Left lung (tissue), 10 donors: ENCODE results near the gene IMPDH1. TPM values are rescaled to one million over a fixed set of nuclear protein-coding genes. Genes with fewer than 3 reads are reported as not detected.

ENCODE experiments used
- ATAC-seq: fragments of 200-7000 bp; cut with Tn5 transposase; one replicate; pipeline ENCODE4 v1.9.1; 2020; ENCODE audit warnings: moderate library complexity
- DNase-seq, 4 donors: peaks; one replicate each; pipeline ENCODE4 v3.0.0-alpha.2; 2013 to 2020
- H3K27ac ChIP-seq, 2 donors: fragments of 200-600 bp; sonication (generic) in 1 of 2; one replicate each; pipeline versions ENCODE4 v1.5.0 to v1.8.0; 2020 to 2021
- H3K27me3 ChIP-seq, 2 donors: fragments of 200-600 bp; sonication (generic) in 1 of 2; one replicate each; pipeline versions ENCODE4 v1.5.0 to v1.8.0; 2020 to 2021
- H3K36me3 ChIP-seq, 2 donors: fragments of 200-600 bp; sonication (generic) in 1 of 2; one replicate each; pipeline versions ENCODE4 v1.5.0 to v1.8.0; 2020 to 2021
- H3K4me1 ChIP-seq, 2 donors: fragments of 200-600 bp; one replicate each; pipeline ENCODE4 v1.8.0; 2021
- H3K4me3 ChIP-seq, 2 donors: fragments of 200-600 bp; sonication (generic) in 1 of 2; one replicate each; pipeline versions ENCODE4 v1.5.0 to v1.8.0; 2020 to 2021; ENCODE audit warnings: mild to moderate bottlenecking in 1 of 2
- H3K9me3 ChIP-seq, 2 donors: fragments of 200-600 bp; sonication (generic) in 1 of 2; one replicate each; pipeline versions ENCODE4 v1.5.0 to v1.8.0; 2020 to 2021
- CTCF ChIP-seq, 2 donors: fragments of 200-600 bp; sonication (generic) in 1 of 2; IDR thresholded peaks; one replicate each; pipeline versions ENCODE4 v1.5.0 to v1.8.0; 2021; ENCODE audit warnings: antibody characterized with exemption in 2 of 2
- intact Hi-C, 2 donors: fragments of 100-400 bp; cut with DNase I; formaldehyde crosslinking; loops; one replicate each; pipeline versions ENCODE4 v1.11.2 to v1.14.2; 2022
- polyA plus RNA-seq, 6 donors: library from polyadenylated mRNA; unstranded; fragments of 120-200 nt; gene quantifications; one replicate each; pipeline ENCODE4 v1.2.1, GENCODE V29; 2013; ENCODE audit not compliant: insufficient read length in 6 of 6
- total RNA-seq, 2 donors: library from RNA; stranded (reverse); fragmentation: NEBNext Ultra II Directional; extraction: Animal tissue kit (Norgen Biotek cat#: 25700); gene quantifications; one replicate each; pipeline ENCODE4 v1.2.1, GENCODE V29; 2021
- donor health status: DM: no; HTN: yes; CAD: no.
- donor health status: DM: no; HTN: no; CAD: no.

Gene IMPDH1
- total and polyA plus RNA-seq, 8 donors, result 32.4 to 106 (median 38.2) TPM

DNA sequence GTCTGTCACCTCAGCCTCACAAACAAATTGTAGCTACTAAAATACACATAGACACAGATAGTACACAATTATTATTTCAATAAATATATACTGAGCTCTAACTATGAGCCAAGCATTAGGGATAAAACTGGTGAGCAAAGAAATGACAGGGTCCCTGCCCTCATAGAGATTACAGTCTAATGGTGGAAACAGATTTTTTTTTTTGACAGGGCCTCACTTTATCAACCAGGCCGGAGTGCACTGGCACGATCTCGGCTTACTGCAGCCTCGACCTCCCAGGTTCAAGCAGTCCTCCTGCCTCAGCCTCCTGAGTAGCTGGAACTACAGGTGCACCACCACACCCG is 65.4 kb downstream of the IMPDH1 start:
- no peaks in the 10 kb centered on the region for H3K9me3 ChIP-seq
- no peak overlapping the region for H3K4me3 ChIP-seq
- peaks cover 0 to 6% of the 10 kb centered on the region in 2 donors for H3K27me3 ChIP-seq
- DNase-seq, result no peak
- TF ChIP-seq CTCF (IDR thresholded peaks at IDR 0.05), result no peak
- no peak for ATAC-seq
- H3K4me1 ChIP-seq, result peaks cover 13 to 30% of the 10 kb centered on the region in 2 donors
- H3K36me3 ChIP-seq, result peaks cover 0 to 7% of the 10 kb centered on the region in 2 donors
- intact Hi-C loops, result no loop called here
- H3K27ac ChIP-seq, result no peak overlapping the region

GRCh38 chr7:128343554-128344430 is 66.0 kb downstream of the IMPDH1 start, which contains the start of gene RBM28:
Gene RBM28 (minus strand): TSS chr7:128343908. CDS start chr7:128343793, 115 bp downstream.
- H3K27ac ChIP-seq, result peak within 1 kb of the TSS; percentile 69 to 87
- peaks cover 0 to 13% of the 10 kb centered on the region in 2 donors for H3K36me3 ChIP-seq
- no peaks in the 10 kb centered on the region for H3K9me3 ChIP-seq
- intact Hi-C loops, result no loop called here
- peaks cover 0 to under 1% of the 10 kb centered on the region in 2 donors for H3K27me3 ChIP-seq
- H3K4me3 ChIP-seq, result peak within 1 kb of the TSS; percentile 71 to 83
- peak; percentile 85 to 93 (median 90) for DNase-seq
- peaks cover 13 to 30% of the 10 kb centered on the region in 2 donors for H3K4me1 ChIP-seq
- ATAC-seq, result peak; percentile 96
- no peak for TF ChIP-seq CTCF (IDR thresholded peaks at IDR 0.05)

Other genes starting within 250 kb of the IMPDH1 start
- gene LEP, start 168.7 kb downstream of the IMPDH1 start, total RNA-seq, result under 1 TPM; 0.15 to 0.16 TPM
- under 1 TPM; 0.04 to 0.14 (median 0.08) TPM for gene LEP, start 168.7 kb downstream of the IMPDH1 start, polyA plus RNA-seq
- gene RBM28, start 66.1 kb downstream of the IMPDH1 start, total RNA-seq, result 10 to 100 TPM; 21.5 to 37.5 TPM
- 10 to 100 TPM; 48.7 to 63.2 (median 60.0) TPM for gene RBM28, start 66.1 kb downstream of the IMPDH1 start, polyA plus RNA-seq
- gene PRRT4, start 48.3 kb downstream of the IMPDH1 start, total RNA-seq, result under 1 TPM; 0.42 to 0.85 TPM
- 1 to 10 TPM; 2.3 to 3.8 (median 2.9) TPM for gene PRRT4, start 48.3 kb downstream of the IMPDH1 start, polyA plus RNA-seq
- 10 to 100 TPM; 10.2 to 12.2 TPM for gene HILPDA, start 45.9 kb upstream of the IMPDH1 start, total RNA-seq
- gene HILPDA, start 45.9 kb upstream of the IMPDH1 start, polyA plus RNA-seq, result 10 to 100 TPM; 32.2 to 39.1 (median 33.7) TPM
- 10 to 100 TPM; 22.7 to 27.4 TPM for gene METTL2B, start 66.8 kb upstream of the IMPDH1 start, total RNA-seq
- gene METTL2B, start 66.8 kb upstream of the IMPDH1 start, polyA plus RNA-seq, result 10 to 100 TPM; 25.0 to 33.8 (median 30.0) TPM